GM18517 (cell line): ENCODE measurements around the gene EEF1G.
"Not testable (repeated sequence)": the region's sequence is repeated elsewhere in the genome, so short reads cannot be mapped to it uniquely, and the experiment has no call there.

Experiments
- ATAC-seq: cut with Tn5 transposase; IDR thresholded peaks from one replicate; pipeline ENCODE4 v1.9.1; 2021; ENCODE audit warnings: mild to moderate bottlenecking, moderate library complexity; ENCODE audit not compliant: unreplicated experiment

The EEF1G gene

GRCh38 chr11:62573592-62574362 is at the start of gene EEF1G:
TSS of gene EEF1G (minus strand) at chr11:62573891. CDS start at chr11:62573842, 49 bp downstream.
- ATAC-seq: peak; percentile 89

DNA sequence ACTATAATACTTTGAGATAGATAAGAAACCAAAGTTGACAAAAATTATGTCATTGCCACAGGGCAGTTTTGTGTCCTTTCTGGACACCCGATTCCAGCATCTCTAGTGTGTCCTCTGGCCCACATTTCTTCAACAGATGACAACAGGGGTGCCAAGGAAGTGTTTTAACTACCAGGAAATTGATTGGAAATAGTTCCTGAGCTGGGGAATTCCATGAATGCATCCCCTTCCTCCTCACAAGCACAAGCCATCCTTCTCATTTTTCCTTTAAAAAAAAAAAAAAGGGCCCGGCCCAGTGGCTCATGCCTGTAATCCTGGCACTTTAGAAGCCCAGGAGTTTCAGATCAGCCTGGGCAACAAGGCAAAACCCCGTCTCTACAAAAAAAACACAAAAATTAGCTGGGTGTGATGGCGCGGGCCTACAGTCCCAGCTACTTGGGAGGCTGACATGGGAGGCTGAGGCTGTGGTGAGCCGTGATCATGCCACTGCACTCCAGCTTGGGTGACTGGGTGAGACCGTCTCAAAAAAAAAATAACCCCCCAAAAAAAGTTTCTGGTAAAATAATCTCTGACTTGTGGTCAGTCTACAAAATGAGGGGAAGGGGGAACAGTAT is 48.9 kb upstream of the EEF1G start:
- ATAC-seq: no peak

DNA sequence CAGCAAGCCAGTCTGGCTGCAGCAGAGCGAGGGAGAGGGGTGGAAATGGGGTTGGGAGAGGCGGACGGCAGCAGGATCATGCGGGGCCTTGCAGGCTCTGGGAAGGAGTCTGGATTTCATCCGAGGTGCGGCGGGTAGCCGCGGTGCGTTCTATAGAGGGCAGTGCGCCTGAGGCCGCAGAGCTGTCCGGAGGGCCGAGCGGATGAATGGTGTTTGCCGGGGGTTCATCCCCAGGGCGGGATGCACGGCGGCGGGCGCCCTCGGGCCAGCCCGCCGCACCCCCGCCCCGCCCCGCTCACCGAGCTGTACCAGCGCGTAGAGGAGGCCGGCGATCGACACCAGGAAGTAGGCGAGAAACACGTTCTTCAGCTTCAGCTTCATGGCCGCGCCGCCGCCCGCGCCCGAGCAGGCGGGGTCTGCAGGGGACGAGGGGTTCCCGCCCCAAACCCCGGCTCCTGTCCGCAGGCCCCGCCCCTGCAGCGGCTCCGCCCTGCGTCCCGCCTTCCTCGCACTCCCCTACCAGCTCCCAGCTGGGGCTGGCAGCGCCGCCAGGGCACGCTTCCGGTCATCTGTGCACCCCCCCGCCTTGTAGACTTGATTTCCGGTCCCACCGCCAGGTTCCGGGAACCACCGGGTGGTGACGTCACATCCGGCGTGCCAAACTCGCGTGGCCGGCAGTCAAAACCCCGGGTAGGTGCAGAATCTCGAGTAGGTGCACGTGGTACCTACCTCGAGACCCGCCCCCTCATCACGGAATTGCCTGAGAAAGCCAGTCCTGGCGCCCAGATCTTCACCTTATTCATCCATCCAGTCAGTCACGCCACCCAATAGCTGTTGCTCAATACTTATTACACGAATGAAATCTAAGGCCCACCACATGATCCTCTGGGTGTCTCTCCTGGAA is 48.1 kb upstream of the EEF1G start, which contains the start of gene B3GAT3:
Gene B3GAT3, minus strand, starts transcription at position 420 of the 904 bp plus-strand sequence. Its CDS starts 39 bp downstream, at position 381.
- ATAC-seq: peak; percentile 90

GRCh38 chr11:62621027-62621566 is 47.4 kb upstream of the EEF1G start:
- ATAC-seq: no peak

DNA sequence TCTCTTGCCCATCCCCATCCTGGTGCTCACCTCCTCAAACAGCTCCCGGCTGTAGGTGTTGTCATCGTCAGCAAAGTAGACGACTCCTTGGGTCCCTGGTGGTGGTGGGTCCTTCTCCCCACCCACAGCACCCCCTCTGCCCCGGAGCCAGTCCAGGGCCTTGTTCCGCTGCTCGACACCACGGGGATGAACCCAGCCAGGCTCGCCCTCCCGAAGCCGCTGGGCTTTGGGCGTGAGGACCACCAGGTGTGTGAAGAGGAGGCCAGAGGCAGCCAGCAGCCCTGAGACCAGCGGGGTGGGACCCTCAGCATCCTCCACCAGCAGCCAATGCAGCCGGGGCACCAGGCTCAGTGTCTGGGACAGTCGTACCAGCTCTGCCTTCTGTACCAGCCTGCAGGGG is 43.3 kb upstream of the EEF1G start:
- not testable (repeated sequence) for ATAC-seq

- ATAC-seq: no peak
Measured at GRCh38 chr11:62615521-62615920, 41.8 kb upstream of the EEF1G start.

DNA sequence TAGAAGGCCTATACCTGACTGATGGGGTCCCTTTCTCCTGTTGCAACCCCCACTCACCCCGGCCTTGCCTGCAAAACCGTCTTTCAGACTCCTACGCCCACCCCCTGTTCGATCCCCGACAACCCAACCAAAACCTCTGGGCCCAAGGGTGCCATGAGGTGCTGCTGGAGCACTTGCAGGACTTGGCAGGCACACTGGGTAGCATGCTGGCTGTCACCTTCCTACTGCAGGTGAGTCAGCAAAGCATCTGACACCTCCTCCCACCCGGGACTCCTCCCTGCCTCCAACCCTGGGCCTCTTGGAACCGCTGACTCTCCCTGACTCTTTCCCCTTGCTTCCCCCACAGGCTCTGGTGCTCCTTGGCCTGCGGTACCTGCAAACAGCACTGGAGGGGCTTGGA is 40.6 kb upstream of the EEF1G start:
- no peak for ATAC-seq

DNA sequence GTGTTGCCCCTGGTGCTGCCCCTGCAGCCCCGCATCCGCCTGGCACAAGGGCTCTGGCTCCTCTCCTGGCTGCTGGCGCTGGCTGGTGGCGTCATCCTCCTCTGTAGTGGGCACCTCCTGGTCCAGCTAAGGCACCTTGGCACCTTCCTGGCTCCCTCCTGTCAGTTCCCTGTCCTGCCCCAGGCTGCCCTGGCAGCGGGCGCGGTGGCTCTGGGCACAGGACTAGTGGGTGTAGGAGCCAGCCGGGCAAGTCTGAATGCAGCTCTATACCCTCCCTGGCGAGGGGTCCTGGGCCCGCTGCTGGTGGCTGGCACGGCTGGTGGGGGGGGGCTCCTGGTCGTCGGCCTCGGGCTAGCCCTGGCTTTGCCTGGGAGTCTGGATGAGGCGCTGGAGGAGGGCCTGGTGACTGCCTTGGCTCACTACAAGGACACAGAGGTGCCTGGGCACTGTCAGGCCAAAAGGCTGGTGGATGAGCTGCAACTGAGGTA is 39.6 kb upstream of the EEF1G start:
- ATAC-seq: no peak

DNA sequence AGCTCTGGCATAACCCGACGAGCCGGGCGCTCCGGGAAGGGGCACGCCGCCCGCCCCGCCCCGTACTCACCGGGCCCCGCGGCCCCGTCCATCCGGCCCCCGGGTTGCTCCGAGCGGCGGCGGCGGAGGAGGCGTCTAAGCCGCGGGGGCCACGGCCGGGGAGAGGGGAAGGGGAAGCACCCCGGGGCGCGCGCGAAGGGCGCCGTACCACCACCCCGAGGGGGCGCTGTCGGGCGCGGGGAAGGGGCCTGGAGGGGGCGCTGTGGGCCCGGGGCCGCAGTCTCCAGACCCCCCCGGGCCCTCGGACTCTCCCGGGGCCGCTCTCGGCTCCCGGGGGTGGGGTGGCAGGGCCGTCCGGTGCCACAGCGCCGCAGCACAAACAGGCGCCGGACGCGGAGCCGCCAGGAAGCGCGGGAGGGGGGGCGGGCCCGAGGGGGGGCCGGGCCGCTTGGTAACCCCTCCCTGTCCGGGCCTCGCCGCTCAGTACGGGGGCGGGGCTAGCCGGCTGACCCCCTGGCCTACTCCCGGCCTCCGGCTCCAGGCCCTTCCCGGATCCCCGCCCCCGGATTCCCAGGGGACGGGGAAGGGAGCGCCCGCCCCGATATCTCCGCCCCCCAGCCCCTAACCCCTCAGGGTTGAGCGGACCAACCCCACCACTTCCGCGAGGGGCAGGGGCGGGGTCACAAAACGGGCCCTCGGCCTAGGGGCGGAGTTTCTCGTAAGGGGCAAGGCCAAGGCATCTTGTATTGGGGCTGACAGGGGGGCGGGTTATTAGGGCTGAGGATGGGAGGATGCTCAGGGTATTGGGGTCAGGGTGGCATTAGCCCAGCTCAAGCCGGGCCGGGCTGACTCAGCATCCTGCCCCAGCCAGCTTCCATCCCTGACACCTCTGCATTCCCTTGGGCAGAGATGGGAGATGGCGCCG is 38.9 kb upstream of the EEF1G start, which contains the start of the genes EML3 and ROM1:
Gene EML3, minus strand, starts transcription at position 410 of the 925 bp plus-strand sequence. Its CDS starts 318 bp downstream, at position 92.
Gene ROM1, plus strand, starts transcription at position 892 of the 925 bp plus-strand sequence. Its CDS starts 25 bp downstream, at position 917.
- ATAC-seq: peak; percentile 71

DNA sequence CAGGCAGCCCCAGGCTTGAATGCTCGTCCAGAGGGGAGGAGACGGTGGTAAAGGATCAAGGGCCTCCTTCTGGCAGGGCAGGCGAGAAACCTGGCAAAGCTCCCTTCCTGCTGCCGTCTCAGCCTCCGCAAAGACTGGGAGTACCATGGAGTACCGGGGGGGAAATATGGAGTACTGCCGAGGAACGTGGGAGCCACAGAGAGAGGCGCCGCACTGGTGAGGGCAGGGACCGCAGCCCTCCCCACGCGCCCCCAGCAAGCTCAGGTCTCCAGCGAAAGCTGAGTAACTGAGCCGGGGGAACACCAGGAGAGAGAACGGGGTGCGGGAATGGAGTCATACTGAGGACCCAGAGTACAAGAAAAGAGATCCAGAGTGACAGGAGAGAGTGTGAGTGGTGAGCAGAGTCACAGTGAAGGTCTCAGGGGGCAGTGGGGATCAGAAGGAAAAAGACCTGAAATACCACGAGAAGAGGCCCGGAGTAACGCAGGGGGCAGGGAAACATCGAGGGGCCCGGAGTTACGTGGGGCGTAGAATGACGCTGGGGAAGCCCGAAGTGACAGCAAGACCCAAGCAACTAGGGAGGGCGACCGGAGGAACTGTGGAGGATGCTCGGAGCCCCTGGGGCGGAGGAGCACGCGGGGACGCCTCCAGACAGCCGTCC is 38.1 kb upstream of the EEF1G start:
- ATAC-seq: peak; percentile 28

GRCh38 chr11:62610814-62611704 is 37.4 kb upstream of the EEF1G start:
- ATAC-seq: no peak

- ATAC-seq: no peak
Measured at GRCh38 chr11:62610403-62610802, 36.7 kb upstream of the EEF1G start.

GRCh38 chr11:62608776-62609175 is 35.1 kb upstream of the EEF1G start:
- no peak for ATAC-seq

- no peak for ATAC-seq
Measured at GRCh38 chr11:62607714-62608113, 34.0 kb upstream of the EEF1G start.

DNA sequence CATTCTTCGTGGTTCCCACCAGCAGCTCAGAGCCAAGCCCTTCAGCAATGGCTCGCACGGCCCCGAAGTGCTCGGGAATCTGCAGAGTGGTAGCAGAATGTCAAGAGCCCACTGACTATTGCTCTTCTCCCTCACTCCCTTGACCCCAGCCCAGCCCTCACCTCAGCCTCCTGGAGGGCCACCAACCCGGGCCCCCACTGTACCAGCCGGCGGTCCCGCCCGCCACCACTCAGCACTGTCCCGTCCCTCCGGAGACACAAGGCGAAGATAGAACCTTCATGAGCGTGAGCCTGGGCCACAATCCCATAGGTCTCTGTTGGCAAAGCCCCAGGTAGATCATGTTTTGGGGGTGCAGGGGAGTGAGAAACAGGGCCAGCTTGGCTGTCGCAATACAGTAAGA is 32.2 kb upstream of the EEF1G start:
- ATAC-seq: no peak

GRCh38 chr11:62605467-62605866 is 31.8 kb upstream of the EEF1G start:
- ATAC-seq: no peak

DNA sequence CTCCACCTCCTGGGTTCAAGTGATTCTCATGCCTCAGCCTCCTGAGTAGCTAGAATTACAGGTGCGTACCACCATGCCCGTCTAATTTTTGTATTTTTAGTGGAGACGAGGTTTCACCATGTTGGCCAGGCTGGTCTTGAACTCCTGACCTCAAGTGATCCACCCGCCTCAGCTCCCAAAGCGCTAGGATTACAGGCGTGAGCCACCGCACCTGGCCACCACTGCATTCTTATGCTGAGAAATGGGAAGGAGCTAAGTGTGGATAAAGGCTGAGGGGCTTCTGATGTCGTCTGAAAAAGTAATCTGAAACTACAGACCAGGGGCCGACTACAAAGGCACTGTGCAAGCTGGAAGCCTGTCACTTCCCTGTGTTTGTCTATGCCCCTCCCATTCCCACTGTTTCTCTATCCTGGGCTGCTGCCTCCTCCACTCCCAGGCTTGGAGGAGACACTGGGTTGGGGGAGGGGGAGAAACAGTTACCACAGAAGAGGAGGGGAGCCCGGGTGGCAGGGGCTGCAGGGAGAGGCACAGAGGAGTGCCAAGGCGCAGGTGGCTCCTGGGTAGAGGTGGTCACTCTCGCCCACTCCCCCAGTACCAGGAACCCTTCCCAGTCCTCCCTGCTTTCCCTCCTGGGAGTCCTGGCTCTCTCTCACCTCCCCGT is 30.9 kb upstream of the EEF1G start:
- ATAC-seq: no peak
